ENCODE measurements around the gene NTNG2. TPM values are rescaled to one million over a fixed set of nuclear protein-coding genes. Genes with fewer than 3 reads are reported as not detected.

Gene NTNG2
- total and polyA plus RNA-seq, 9 of the 15 experiments (the other 6 are each of a cell fraction or from before 2014, with no cell fraction given): 0.01 to 0.11 (median 0.09) TPM; not detected in 6

GRCh38 chr9:132209228-132209627 is 47.4 kb downstream of the NTNG2 start:
- Histone ChIP-seq H3K4me1 (replicated peaks in 1 of 2; ENCODE audit: control insufficient read depth in 2 of 2, insufficient read depth in 2 of 2, low read length in 2 of 2) (peaks cover 0 to 8% of the 10 kb centered on the region in 2 experiments; a peak in 1 of 5 replicates), H3K4me3 (no peak overlapping the region), H4K20me1 (replicated peaks; ENCODE audit: control insufficient read depth, insufficient read depth, low read length) (peaks cover 13% of the 10 kb centered on the region; the same call in 1 of the 2 replicates), H3K4me2 (ENCODE audit: insufficient read depth, low read length) (no peak overlapping the region), H3K9me1 (ENCODE audit: control insufficient read depth, insufficient read depth, low read length) (no peaks in the 10 kb centered on the region), H3K9me3 (replicated peaks; ENCODE audit: control insufficient read depth, insufficient read depth, low read depth, low read length) (no peaks in the 10 kb centered on the region), H3K9ac (ENCODE audit: insufficient read depth in 1 of 2, low read depth in 2 of 2, low read length in 2 of 2) (no peak overlapping the region), H3K27ac (ENCODE audit: extremely low read depth, low read depth, low read length) (no peak overlapping the region), H3K36me3 (ENCODE audit: control insufficient read depth, insufficient read depth, low read length) (no peaks in the 10 kb centered on the region), H3K27me3 (ENCODE audit: control insufficient read depth in 2 of 2, insufficient read depth in 2 of 2, low read length in 2 of 2) (peaks cover 51 to 89% of the 10 kb centered on the region in 2 experiments), H3K79me2 (ENCODE audit: control insufficient read depth, insufficient read depth, low read length) (no peaks in the 10 kb centered on the region), H2AFZ (ENCODE audit: low read depth, low read length) (no peak overlapping the region)
- 11% methylated on average over 19 of the region's 30 CpGs for WGBS (ENCODE audit: insufficient coverage, low coverage, missing lambda C conversion rate)
- ATAC-seq (no peak), FAIRE-seq (no peak), DNase-seq (ENCODE audit: extremely low read depth in 1 of 4, low spot score in 3 of 4) (no peak)
- in situ Hi-C loops (cut with MboI) (no loop called here), intact Hi-C loops (cut with micrococcal nuclease) (no loop called here)
- POLR2A ChIA-PET: interaction anchor here (0.6 kb wide), 1 partner anchor 340 kb away, joined by 3 read pairs; no protein-coding TSS in a partner anchor
- CTCF ChIA-PET (ENCODE audit: low intra/inter-chr PET ratio): no interaction called here
- no TSS peak for BruUV-seq (replicated peaks)
- TF ChIP-seq U2AF2 (optimal IDR thresholded peaks at IDR 0.05; ENCODE audit: low read depth, low read length) (no peak), E4F1 (CRISPR knock-in tag; IDR thresholded peaks at IDR 0.05; ENCODE audit: borderline replicate concordance) (no peak), POLR2B (IDR thresholded peaks at IDR 0.05; ENCODE audit: low read depth, partially characterized antibody) (no peak), ZNF217 (CRISPR knock-in tag; IDR thresholded peaks at IDR 0.05) (no peak), CHAMP1 (IDR thresholded peaks at IDR 0.05) (no peak), ZNF830 (CRISPR knock-in tag; IDR thresholded peaks at IDR 0.05) (no peak), FOS (IDR thresholded peaks at IDR 0.05; ENCODE audit: extremely low read depth, insufficient read length) (no peak), TFAP4 (CRISPR knock-in tag; IDR thresholded peaks at IDR 0.05; ENCODE audit: borderline replicate concordance) (no peak), TSHZ1 (CRISPR knock-in tag; IDR thresholded peaks at IDR 0.05) (no peak), SETDB1 (IDR thresholded peaks at IDR 0.05; ENCODE audit: low read length) (no peak), ZNF695 (CRISPR knock-in tag; IDR thresholded peaks at IDR 0.05) (no peak), EGR1 (conservative IDR thresholded peaks at IDR 0.05) (no peak), SMC3 (conservative IDR thresholded peaks at IDR 0.05; ENCODE audit: insufficient read depth, low read depth, low read length) (no peak), FOXA3 (CRISPR knock-in tag; conservative IDR thresholded peaks at IDR 0.05 in 1 of 2, IDR thresholded peaks at IDR 0.05 in 1 of 2) (no peak)
